PC-3 (cell line): ENCODE measurements around the gene TMEM147.

ENCODE experiments used
- EZH2 ChIP-seq: fragments of 300-600 bp; sonication (generic); IDR thresholded peaks from one replicate; pipeline ENCODE4 v1.6.1; 2017; ENCODE audit warnings: antibody characterized with exemption, mild to moderate bottlenecking, low read length; ENCODE audit not compliant: unreplicated experiment
- EZH2phosphoT487 ChIP-seq: fragments of 300-600 bp; sonication (generic); IDR thresholded peaks from 2 replicates; pipeline ENCODE4 v1.6.1; 2018; ENCODE audit warnings: mild to moderate bottlenecking, antibody characterized with exemption, low read length, borderline replicate concordance
- TF ChIP-seq, protein P1 (sequence below): fragments of 300-600 bp; sonication (generic); conservative IDR thresholded peaks from 2 replicates; pipeline ENCODE4 v1.5.1; 2017; ENCODE audit warnings: antibody characterized with exemption, low read depth, mild to moderate bottlenecking, low read length

DNA sequence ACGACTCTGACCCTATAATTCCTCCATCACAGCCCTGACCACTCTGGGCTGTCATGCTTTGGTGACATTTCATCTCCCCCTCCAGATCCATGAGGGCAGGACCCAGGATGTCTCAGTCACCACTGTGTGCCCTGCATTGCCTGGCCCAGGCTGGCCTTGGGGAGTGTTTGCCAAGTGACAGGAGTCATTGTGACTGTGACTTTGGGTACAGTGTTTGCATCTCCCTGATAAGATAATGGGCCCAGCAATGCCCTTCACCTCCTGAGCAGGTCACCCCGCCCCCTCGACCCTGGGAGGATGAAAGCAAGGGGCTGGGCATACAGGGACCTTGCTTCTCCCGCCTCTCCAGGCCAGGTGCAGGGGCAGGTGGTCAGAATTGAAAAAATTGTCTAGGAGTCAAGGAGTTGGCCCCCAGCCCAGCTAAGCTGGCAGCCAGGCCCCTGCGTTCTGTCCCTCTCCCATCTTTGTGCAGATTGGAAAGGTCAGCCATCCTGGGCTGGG lies 23.9 kb downstream of the TMEM147 start:
- TF ChIP-seq, protein P1, sequence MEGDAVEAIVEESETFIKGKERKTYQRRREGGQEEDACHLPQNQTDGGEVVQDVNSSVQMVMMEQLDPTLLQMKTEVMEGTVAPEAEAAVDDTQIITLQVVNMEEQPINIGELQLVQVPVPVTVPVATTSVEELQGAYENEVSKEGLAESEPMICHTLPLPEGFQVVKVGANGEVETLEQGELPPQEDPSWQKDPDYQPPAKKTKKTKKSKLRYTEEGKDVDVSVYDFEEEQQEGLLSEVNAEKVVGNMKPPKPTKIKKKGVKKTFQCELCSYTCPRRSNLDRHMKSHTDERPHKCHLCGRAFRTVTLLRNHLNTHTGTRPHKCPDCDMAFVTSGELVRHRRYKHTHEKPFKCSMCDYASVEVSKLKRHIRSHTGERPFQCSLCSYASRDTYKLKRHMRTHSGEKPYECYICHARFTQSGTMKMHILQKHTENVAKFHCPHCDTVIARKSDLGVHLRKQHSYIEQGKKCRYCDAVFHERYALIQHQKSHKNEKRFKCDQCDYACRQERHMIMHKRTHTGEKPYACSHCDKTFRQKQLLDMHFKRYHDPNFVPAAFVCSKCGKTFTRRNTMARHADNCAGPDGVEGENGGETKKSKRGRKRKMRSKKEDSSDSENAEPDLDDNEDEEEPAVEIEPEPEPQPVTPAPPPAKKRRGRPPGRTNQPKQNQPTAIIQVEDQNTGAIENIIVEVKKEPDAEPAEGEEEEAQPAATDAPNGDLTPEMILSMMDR = no peak
- TF ChIP-seq EZH2 (no peak), EZH2phosphoT487 (no peak)
